Subcutaneous adipose tissue (tissue), 4 donors: ENCODE data around the gene KRTAP10-5. TPM values are rescaled to one million over a fixed set of nuclear protein-coding genes. Genes with fewer than 3 reads are reported as not detected.

ENCODE experiments used
- CTCF ChIP-seq: fragments of 450-650 bp; IDR thresholded peaks from one replicate; pipeline ENCODE4 v1.5.1; 2016; ENCODE audit warnings: low read depth, mild to moderate bottlenecking, control low read depth, antibody characterized with exemption, moderate library complexity
- total RNA-seq, 4 donors: library from RNA; depleted of rRNA; stranded (reverse); fragments of >200 nt; gene quantifications; one replicate each; pipeline ENCODE4 v1.1.0, GENCODE V29; 2016

Gene KRTAP10-5
- total RNA-seq, 4 donors from 2014 or later = not detected

- TF ChIP-seq CTCF = no peak
These were observed 754 bp upstream of the KRTAP10-5 start for GRCh38 chr21:44581158-44581557.

- TF ChIP-seq CTCF = no peak
These were observed 615 bp downstream of the KRTAP10-5 start for GRCh38 chr21:44579833-44580144.

- TF ChIP-seq CTCF = no peak
These were observed 1.2 kb downstream of the KRTAP10-5 start for GRCh38 chr21:44579056-44579832.

GRCh38 chr21:44578371-44579055 lies 1.9 kb downstream of the KRTAP10-5 start:
- TF ChIP-seq CTCF = no peak

GRCh38 chr21:44576025-44576420 lies 4.4 kb downstream of the KRTAP10-5 start:
- TF ChIP-seq CTCF = no peak

- TF ChIP-seq CTCF = no peak
These were observed 4.9 kb downstream of the KRTAP10-5 start for GRCh38 chr21:44575307-44576024.

- TF ChIP-seq CTCF = no peak
These were observed 5.7 kb downstream of the KRTAP10-5 start for GRCh38 chr21:44574457-44575306.
